ENCODE measurements around the gene PIM1.
"Not testable (repeated sequence)": the region's sequence is repeated elsewhere in the genome, so short reads cannot be mapped to it uniquely, and the experiment has no call there.

Gene PIM1

GRCh38 chr6:37188962-37189510 is 19.1 kb downstream of the PIM1 start:
- no peaks in the 10 kb centered on the region for H3K9me2 ChIP-seq (replicated peaks; ENCODE audit: insufficient read depth, low read length)
- no peak for TF ChIP-seq CTCF (IDR thresholded peaks at IDR 0.05; ENCODE audit: low read length)
- TF ChIP-seq EZH2 (optimal IDR thresholded peaks at IDR 0.05; ENCODE audit: low read depth, low read length), result no peak
- no peak for TF ChIP-seq EZH2phosphoT487 (IDR thresholded peaks at IDR 0.05; ENCODE audit: low read length)
- no peak overlapping the region for H3K9ac ChIP-seq (ENCODE audit: low read length)
- H3F3A ChIP-seq (ENCODE audit: insufficient read depth, low read length), result no peaks in the 10 kb centered on the region
- no peak overlapping the region for H2AFZ ChIP-seq (ENCODE audit: low read length)
- no peaks in the 10 kb centered on the region for H3K9me3 ChIP-seq (replicated peaks; ENCODE audit: insufficient read depth, low read length)
- no peaks in the 10 kb centered on the region for H3K79me2 ChIP-seq (ENCODE audit: low read length)
- no peak for DNase-seq
- no peaks in the 10 kb centered on the region for H3K4me1 ChIP-seq (ENCODE audit: low read length)
- no peaks in the 10 kb centered on the region for H4K20me1 ChIP-seq (ENCODE audit: insufficient read depth, low read length)
- no peak overlapping the region for H3K4me3 ChIP-seq (ENCODE audit: low read length)
- no peaks in the 10 kb centered on the region for H3K27me3 ChIP-seq (replicated peaks; ENCODE audit: insufficient read depth, low read length)
- no peaks in the 10 kb centered on the region for H3K36me3 ChIP-seq (replicated peaks; ENCODE audit: insufficient read depth, low read length)
- no peak overlapping the region for H3K4me2 ChIP-seq (ENCODE audit: low read depth, low read length)
- H3K27ac ChIP-seq (ENCODE audit: low read length), result no peak overlapping the region

DNA sequence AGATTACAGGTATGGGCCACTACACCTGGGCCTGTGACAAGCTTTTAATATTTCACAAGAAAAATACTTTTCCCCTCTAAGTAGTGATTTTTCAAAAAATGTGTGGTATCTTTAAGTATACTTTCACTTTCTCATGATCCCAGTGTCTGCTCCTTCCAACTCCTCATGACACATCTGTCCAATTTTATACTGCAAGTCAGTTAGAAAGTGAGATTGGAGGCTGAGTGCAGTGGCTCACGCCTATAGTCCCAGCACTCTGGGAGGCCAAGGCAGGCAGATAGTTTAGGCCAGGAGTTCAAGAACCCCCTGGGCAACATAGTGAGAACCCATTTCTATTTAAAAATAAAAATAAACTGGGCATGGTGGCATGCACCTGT is 20.2 kb downstream of the PIM1 start:
- H3K36me3 ChIP-seq (replicated peaks; ENCODE audit: insufficient read depth, low read length), result no peaks in the 10 kb centered on the region
- DNase-seq, result no peak
- H3K9me3 ChIP-seq (replicated peaks; ENCODE audit: insufficient read depth, low read length), result no peaks in the 10 kb centered on the region
- H3K9ac ChIP-seq (ENCODE audit: low read length), result no peak overlapping the region
- H3K9me2 ChIP-seq (replicated peaks; ENCODE audit: insufficient read depth, low read length), result no peaks in the 10 kb centered on the region
- no peaks in the 10 kb centered on the region for H3K27me3 ChIP-seq (replicated peaks; ENCODE audit: insufficient read depth, low read length)
- H3K79me2 ChIP-seq (ENCODE audit: low read length), result no peaks in the 10 kb centered on the region
- H3K4me3 ChIP-seq (ENCODE audit: low read length), result no peak overlapping the region
- no peak for TF ChIP-seq EZH2phosphoT487 (IDR thresholded peaks at IDR 0.05; ENCODE audit: low read length)
- TF ChIP-seq CTCF (IDR thresholded peaks at IDR 0.05; ENCODE audit: low read length), result no peak
- TF ChIP-seq EZH2 (optimal IDR thresholded peaks at IDR 0.05; ENCODE audit: low read depth, low read length), result no peak
- no peaks in the 10 kb centered on the region for H4K20me1 ChIP-seq (ENCODE audit: insufficient read depth, low read length)
- no peak overlapping the region for H2AFZ ChIP-seq (ENCODE audit: low read length)
- H3K4me1 ChIP-seq (ENCODE audit: low read length), result 0 out of 2 replicates have a peak, but pooled peaks cover 5% of the 10 kb centered on the region
- no peak overlapping the region for H3K27ac ChIP-seq (ENCODE audit: low read length)
- H3F3A ChIP-seq (ENCODE audit: insufficient read depth, low read length), result no peaks in the 10 kb centered on the region
- H3K4me2 ChIP-seq (ENCODE audit: low read depth, low read length), result no peak overlapping the region

DNA sequence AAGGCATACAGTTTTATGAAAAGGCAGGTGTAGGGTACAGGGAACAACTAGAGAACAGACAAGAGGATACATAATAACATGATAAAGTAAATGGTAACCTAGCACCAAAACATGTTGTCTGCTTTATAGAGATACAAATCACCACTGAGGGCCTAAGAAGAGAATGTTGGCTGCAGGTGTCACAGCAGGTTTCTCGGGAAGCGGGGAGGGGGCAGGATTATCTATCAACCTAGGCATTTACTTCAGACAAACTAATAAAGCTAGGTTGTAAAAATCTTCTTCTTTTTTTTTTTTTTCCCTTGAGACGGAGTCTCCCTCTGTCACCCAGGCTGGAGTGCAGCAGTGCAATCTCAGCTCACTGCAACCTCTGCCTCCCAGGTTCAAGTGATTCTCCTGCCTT is 22.7 kb downstream of the PIM1 start:
- H3K79me2 ChIP-seq (ENCODE audit: low read length), result no peaks in the 10 kb centered on the region
- H3K4me1 ChIP-seq (ENCODE audit: low read length), result 0 out of 2 replicates have a peak, but pooled peaks cover 5% of the 10 kb centered on the region
- no peak overlapping the region for H2AFZ ChIP-seq (ENCODE audit: low read length)
- no peaks in the 10 kb centered on the region for H3K9me3 ChIP-seq (replicated peaks; ENCODE audit: insufficient read depth, low read length)
- no peak overlapping the region for H3K27ac ChIP-seq (ENCODE audit: low read length)
- H3F3A ChIP-seq (ENCODE audit: insufficient read depth, low read length), result no peaks in the 10 kb centered on the region
- no peak overlapping the region for H3K9ac ChIP-seq (ENCODE audit: low read length)
- no peaks in the 10 kb centered on the region for H3K27me3 ChIP-seq (replicated peaks; ENCODE audit: insufficient read depth, low read length)
- H3K36me3 ChIP-seq (replicated peaks; ENCODE audit: insufficient read depth, low read length), result no peaks in the 10 kb centered on the region
- no peak for TF ChIP-seq EZH2phosphoT487 (IDR thresholded peaks at IDR 0.05; ENCODE audit: low read length)
- TF ChIP-seq EZH2 (optimal IDR thresholded peaks at IDR 0.05; ENCODE audit: low read depth, low read length), result no peak
- TF ChIP-seq CTCF (IDR thresholded peaks at IDR 0.05; ENCODE audit: low read length), result no peak
- no peak for DNase-seq
- H3K4me3 ChIP-seq (ENCODE audit: low read length), result no peak overlapping the region
- H4K20me1 ChIP-seq (ENCODE audit: insufficient read depth, low read length), result no peaks in the 10 kb centered on the region
- H3K9me2 ChIP-seq (replicated peaks; ENCODE audit: insufficient read depth, low read length), result no peaks in the 10 kb centered on the region
- H3K4me2 ChIP-seq (ENCODE audit: low read depth, low read length), result no peak overlapping the region

GRCh38 chr6:37194886-37195285 is 24.9 kb downstream of the PIM1 start:
- H3K9me3 ChIP-seq (replicated peaks; ENCODE audit: insufficient read depth, low read length); H3K4me2 ChIP-seq (ENCODE audit: low read depth, low read length); H4K20me1 ChIP-seq (ENCODE audit: insufficient read depth, low read length); H3K4me3 ChIP-seq (ENCODE audit: low read length); H3F3A ChIP-seq (ENCODE audit: insufficient read depth, low read length); H3K79me2 ChIP-seq (ENCODE audit: low read length); H3K4me1 ChIP-seq (ENCODE audit: low read length); H3K9me2 ChIP-seq (replicated peaks; ENCODE audit: insufficient read depth, low read length); H3K36me3 ChIP-seq (replicated peaks; ENCODE audit: insufficient read depth, low read length); H3K9ac ChIP-seq (ENCODE audit: low read length); DNase-seq; H2AFZ ChIP-seq (ENCODE audit: low read length); H3K27ac ChIP-seq (ENCODE audit: low read length); H3K27me3 ChIP-seq (replicated peaks; ENCODE audit: insufficient read depth, low read length): not testable (repeated sequence)

GRCh38 chr6:37196451-37196850 is 26.5 kb downstream of the PIM1 start:
- H3K4me2 ChIP-seq (ENCODE audit: low read depth, low read length); H3K4me1 ChIP-seq (ENCODE audit: low read length); H2AFZ ChIP-seq (ENCODE audit: low read length); H3K4me3 ChIP-seq (ENCODE audit: low read length); H3K27ac ChIP-seq (ENCODE audit: low read length); H4K20me1 ChIP-seq (ENCODE audit: insufficient read depth, low read length); H3K9me3 ChIP-seq (replicated peaks; ENCODE audit: insufficient read depth, low read length); H3F3A ChIP-seq (ENCODE audit: insufficient read depth, low read length); DNase-seq; H3K9me2 ChIP-seq (replicated peaks; ENCODE audit: insufficient read depth, low read length); H3K79me2 ChIP-seq (ENCODE audit: low read length); H3K36me3 ChIP-seq (replicated peaks; ENCODE audit: insufficient read depth, low read length); H3K9ac ChIP-seq (ENCODE audit: low read length); H3K27me3 ChIP-seq (replicated peaks; ENCODE audit: insufficient read depth, low read length): not testable (repeated sequence)

All from MM.1S (cell line).